Measurements from ENCODE around the gene FYCO1.

Gene FYCO1

GRCh38 chr3:45873638-45874037 lies 122.0 kb downstream of the FYCO1 start:
- no CpG with 5 or more reads among the region's 4 CpGs for WGBS (ENCODE audit: extremely low coverage, insufficient coverage, insufficient read length)
- H3K27me3 ChIP-seq (ENCODE audit: insufficient read depth, low read length) = no peaks in the 10 kb centered on the region

GRCh38 chr3:45873036-45873435 lies 122.6 kb downstream of the FYCO1 start:
- Histone ChIP-seq H3K79me1 (ENCODE audit: low read length) (no peaks in the 10 kb centered on the region), H3K27ac (ENCODE audit: low read depth, low read length) (no peak overlapping the region), H4K91ac (ENCODE audit: low read depth, low read length) (no peak overlapping the region), H2BK12ac (ENCODE audit: low read length) (no peak overlapping the region), H3K18ac (ENCODE audit: low read length) (no peak overlapping the region), H3K4me3 (ENCODE audit: low read depth, low read length) (no peak overlapping the region), H3K4me1 (ENCODE audit: control insufficient read depth in 1 of 2, insufficient read depth in 2 of 2, low read length in 2 of 2) (no peaks in the 10 kb centered on the region), H3K4me2 (ENCODE audit: low read length) (no peak overlapping the region), H3K14ac (ENCODE audit: low read length) (no peak overlapping the region), H3K79me2 (ENCODE audit: control insufficient read depth, insufficient read depth, low read length, poor library complexity) (no peaks in the 10 kb centered on the region), H3K4ac (ENCODE audit: low read depth, low read length) (no peak overlapping the region), H3K27me3 (ENCODE audit: insufficient read depth, low read length) (no peaks in the 10 kb centered on the region), H4K8ac (ENCODE audit: low read depth, low read length) (no peak overlapping the region), H4K12ac (ENCODE audit: low read depth, low read length) (no peak overlapping the region), H2AFZ (ENCODE audit: insufficient read depth, low read length, poor library complexity) (no peak overlapping the region), H2AK5ac (ENCODE audit: low read length) (no peak overlapping the region), H3K36me3 (ENCODE audit: control insufficient read depth in 1 of 2, insufficient read depth in 2 of 2, low read length in 2 of 2) (no peaks in the 10 kb centered on the region), H2BK5ac (ENCODE audit: low read depth, low read length, poor library complexity) (no peak overlapping the region), H3K23ac (ENCODE audit: low read length) (no peak overlapping the region), H3K9me3 (ENCODE audit: insufficient read depth, low read depth, low read length) (no peaks in the 10 kb centered on the region), H3K9ac (ENCODE audit: low read length) (no peak overlapping the region), H2BK120ac (ENCODE audit: insufficient read depth, low read length, poor library complexity) (no peak overlapping the region)
- no peak for DNase-seq

More at GRCh38 chr3:45873638-45874037, 122.0 kb downstream of the FYCO1 start:
- no peak overlapping the region for H4K8ac ChIP-seq (ENCODE audit: low read depth, low read length)
- H3K4me2 ChIP-seq (ENCODE audit: low read length) = no peak overlapping the region
- H3K79me2 ChIP-seq (ENCODE audit: control insufficient read depth, insufficient read depth, low read length, poor library complexity) = no peaks in the 10 kb centered on the region
- no peak overlapping the region for H4K91ac ChIP-seq (ENCODE audit: low read depth, low read length)
- H3K4ac ChIP-seq (ENCODE audit: low read depth, low read length) = no peak overlapping the region
- no peak overlapping the region for H4K12ac ChIP-seq (ENCODE audit: low read depth, low read length)
- H3K23ac ChIP-seq (ENCODE audit: low read length) = no peak overlapping the region
- H2AK5ac ChIP-seq (ENCODE audit: low read length) = no peak overlapping the region
- H3K9me3 ChIP-seq (ENCODE audit: insufficient read depth, low read depth, low read length) = no peaks in the 10 kb centered on the region
- no peak overlapping the region for H2AFZ ChIP-seq (ENCODE audit: insufficient read depth, low read length, poor library complexity)
- H2BK120ac ChIP-seq (ENCODE audit: insufficient read depth, low read length, poor library complexity) = no peak overlapping the region
- H2BK12ac ChIP-seq (ENCODE audit: low read length) = no peak overlapping the region
- H3K4me1 ChIP-seq (ENCODE audit: control insufficient read depth in 1 of 2, insufficient read depth in 2 of 2, low read length in 2 of 2) = no peaks in the 10 kb centered on the region
- H3K36me3 ChIP-seq (ENCODE audit: control insufficient read depth in 1 of 2, insufficient read depth in 2 of 2, low read length in 2 of 2) = no peaks in the 10 kb centered on the region
- no peak overlapping the region for H3K9ac ChIP-seq (ENCODE audit: low read length)
- no peak for DNase-seq
- H3K27ac ChIP-seq (ENCODE audit: low read depth, low read length) = no peak overlapping the region
- H3K18ac ChIP-seq (ENCODE audit: low read length) = no peak overlapping the region
- H3K79me1 ChIP-seq (ENCODE audit: low read length) = no peaks in the 10 kb centered on the region
- H2BK5ac ChIP-seq (ENCODE audit: low read depth, low read length, poor library complexity) = no peak overlapping the region
- H3K4me3 ChIP-seq (ENCODE audit: low read depth, low read length) = no peak overlapping the region
- no peak overlapping the region for H3K14ac ChIP-seq (ENCODE audit: low read length)

GRCh38 chr3:45872569-45872968 lies 123.1 kb downstream of the FYCO1 start:
- H3K36me3 ChIP-seq (ENCODE audit: control insufficient read depth in 1 of 2, insufficient read depth in 2 of 2, low read length in 2 of 2) = no peaks in the 10 kb centered on the region
- H2AFZ ChIP-seq (ENCODE audit: insufficient read depth, low read length, poor library complexity) = no peak overlapping the region
- H4K8ac ChIP-seq (ENCODE audit: low read depth, low read length) = no peak overlapping the region
- no peak overlapping the region for H3K14ac ChIP-seq (ENCODE audit: low read length)
- no peak for DNase-seq
- no peaks in the 10 kb centered on the region for H3K4me1 ChIP-seq (ENCODE audit: control insufficient read depth in 1 of 2, insufficient read depth in 2 of 2, low read length in 2 of 2)
- H2BK5ac ChIP-seq (ENCODE audit: low read depth, low read length, poor library complexity) = no peak overlapping the region
- H2BK12ac ChIP-seq (ENCODE audit: low read length) = no peak overlapping the region
- no peaks in the 10 kb centered on the region for H3K9me3 ChIP-seq (ENCODE audit: insufficient read depth, low read depth, low read length)
- H3K4me2 ChIP-seq (ENCODE audit: low read length) = no peak overlapping the region
- H3K18ac ChIP-seq (ENCODE audit: low read length) = no peak overlapping the region
- no peak overlapping the region for H3K23ac ChIP-seq (ENCODE audit: low read length)
- no peak overlapping the region for H4K91ac ChIP-seq (ENCODE audit: low read depth, low read length)
- no peaks in the 10 kb centered on the region for H3K27me3 ChIP-seq (ENCODE audit: insufficient read depth, low read length)
- H3K9ac ChIP-seq (ENCODE audit: low read length) = no peak overlapping the region
- H3K79me1 ChIP-seq (ENCODE audit: low read length) = no peaks in the 10 kb centered on the region
- no CpG with 5 or more reads among the region's 2 CpGs for WGBS (ENCODE audit: extremely low coverage, insufficient coverage, insufficient read length)
- H3K4ac ChIP-seq (ENCODE audit: low read depth, low read length) = no peak overlapping the region
- H2BK120ac ChIP-seq (ENCODE audit: insufficient read depth, low read length, poor library complexity) = no peak overlapping the region
- H3K4me3 ChIP-seq (ENCODE audit: low read depth, low read length) = no peak overlapping the region
- no peaks in the 10 kb centered on the region for H3K79me2 ChIP-seq (ENCODE audit: control insufficient read depth, insufficient read depth, low read length, poor library complexity)
- H2AK5ac ChIP-seq (ENCODE audit: low read length) = no peak overlapping the region
- no peak overlapping the region for H4K12ac ChIP-seq (ENCODE audit: low read depth, low read length)
- no peak overlapping the region for H3K27ac ChIP-seq (ENCODE audit: low read depth, low read length)

GRCh38 chr3:45871780-45872179 lies 123.8 kb downstream of the FYCO1 start:
- DNase-seq = no peak
- WGBS (ENCODE audit: extremely low coverage, insufficient coverage, insufficient read length) = no CpG with 5 or more reads among the region's 6 CpGs
- H3K79me1 ChIP-seq (ENCODE audit: low read length) = no peaks in the 10 kb centered on the region
- H2AK5ac ChIP-seq (ENCODE audit: low read length) = no peak overlapping the region
- no peak overlapping the region for H4K8ac ChIP-seq (ENCODE audit: low read depth, low read length)
- no peak overlapping the region for H2BK5ac ChIP-seq (ENCODE audit: low read depth, low read length, poor library complexity)
- H3K4me1 ChIP-seq (ENCODE audit: control insufficient read depth in 1 of 2, insufficient read depth in 2 of 2, low read length in 2 of 2) = no peaks in the 10 kb centered on the region
- H2AFZ ChIP-seq (ENCODE audit: insufficient read depth, low read length, poor library complexity) = no peak overlapping the region
- no peaks in the 10 kb centered on the region for H3K79me2 ChIP-seq (ENCODE audit: control insufficient read depth, insufficient read depth, low read length, poor library complexity)
- H3K18ac ChIP-seq (ENCODE audit: low read length) = no peak overlapping the region
- no peak overlapping the region for H3K23ac ChIP-seq (ENCODE audit: low read length)
- no peak overlapping the region for H3K4ac ChIP-seq (ENCODE audit: low read depth, low read length)
- H3K27me3 ChIP-seq (ENCODE audit: insufficient read depth, low read length) = no peaks in the 10 kb centered on the region
- H3K36me3 ChIP-seq (ENCODE audit: control insufficient read depth in 1 of 2, insufficient read depth in 2 of 2, low read length in 2 of 2) = no peaks in the 10 kb centered on the region
- H4K12ac ChIP-seq (ENCODE audit: low read depth, low read length) = no peak overlapping the region
- no peak overlapping the region for H3K4me3 ChIP-seq (ENCODE audit: low read depth, low read length)
- H4K91ac ChIP-seq (ENCODE audit: low read depth, low read length) = no peak overlapping the region
- H3K27ac ChIP-seq (ENCODE audit: low read depth, low read length) = no peak overlapping the region
- H2BK12ac ChIP-seq (ENCODE audit: low read length) = no peak overlapping the region
- H3K9ac ChIP-seq (ENCODE audit: low read length) = no peak overlapping the region
- H3K14ac ChIP-seq (ENCODE audit: low read length) = no peak overlapping the region
- no peak overlapping the region for H3K4me2 ChIP-seq (ENCODE audit: low read length)
- H3K9me3 ChIP-seq (ENCODE audit: insufficient read depth, low read depth, low read length) = no peaks in the 10 kb centered on the region
- no peak overlapping the region for H2BK120ac ChIP-seq (ENCODE audit: insufficient read depth, low read length, poor library complexity)

Measured in trophoblast cell (in vitro differentiated cells and primary cell).